Smooth muscle cell (in vitro differentiated cells): ENCODE data around the gene ARHGEF10L. TPM values are rescaled to one million over a fixed set of nuclear protein-coding genes. Genes with fewer than 3 reads are reported as not detected.

Experiments
- DNase-seq: peaks from one replicate; lab custom pipeline; 2025; ENCODE audit not compliant: unreplicated experiment; lab: John Stamatoyannopoulos, UW
- H2AFZ ChIP-seq: fragments of 200-600 bp; sonication (generic); 2 replicates; pipeline ENCODE4 v1.6.0; 2016; ENCODE audit warnings: antibody characterized with exemption, low read depth, mild to moderate bottlenecking
- H3F3A ChIP-seq: fragments of 200-600 bp; sonication (generic); 2 replicates; pipeline ENCODE4 v1.6.0; 2017; ENCODE audit warnings: antibody characterized with exemption, low read depth
- H3K27ac ChIP-seq: fragments of 200-600 bp; sonication (generic); 2 replicates; pipeline ENCODE4 v1.5.1; 2016; ENCODE audit warnings: low read depth, mild to moderate bottlenecking
- H3K27me3 ChIP-seq: fragments of 200-600 bp; sonication (generic); 2 replicates; pipeline ENCODE4 v1.6.1; 2016; ENCODE audit warnings: low read depth, mild to moderate bottlenecking
- H3K36me3 ChIP-seq: fragments of 200-600 bp; sonication (generic); 2 replicates; pipeline ENCODE4 v1.5.1; 2016; ENCODE audit warnings: low read depth
- H3K4me1 ChIP-seq: fragments of 200-600 bp; sonication (generic); 2 replicates; pipeline ENCODE4 v1.5.1; 2016; ENCODE audit warnings: low read depth
- H3K4me2 ChIP-seq: fragments of 200-600 bp; sonication (generic); 2 replicates; pipeline ENCODE4 v1.6.0; 2016; ENCODE audit warnings: mild to moderate bottlenecking
- H3K4me3 ChIP-seq: fragments of 200-600 bp; sonication (generic); 2 replicates; pipeline ENCODE4 v1.5.1; 2016; ENCODE audit warnings: mild to moderate bottlenecking
- H3K79me2 ChIP-seq: fragments of 200-600 bp; sonication (generic); 2 replicates; pipeline ENCODE4 v1.6.0; 2016; ENCODE audit warnings: low read depth, mild to moderate bottlenecking
- H3K9ac ChIP-seq: fragments of 200-600 bp; sonication (generic); 2 replicates; pipeline ENCODE4 v1.6.0; 2016; ENCODE audit warnings: low read depth
- H3K9me3 ChIP-seq: fragments of 200-600 bp; sonication (generic); replicated peaks from 2 replicates; pipeline ENCODE4 v1.5.1; 2016; ENCODE audit warnings: low read depth
- H4K20me1 ChIP-seq: fragments of 200-600 bp; sonication (generic); 2 replicates; pipeline ENCODE4 v1.6.0; 2016; ENCODE audit warnings: low read depth
- WGBS: methylation state at CpG from one replicate; pipeline ENCODE4 v1.1.7; 2016; ENCODE audit warnings: low lambda C conversion rate; 5-methylcytosine and 5-hydroxymethylcytosine counted together
- polyA plus RNA-seq: library from polyadenylated mRNA; unstranded; fragments of >200 nt; fragmentation: Nextera tagmentation; extraction: Ambion mirVana; gene quantifications from 2 replicates; pipeline ENCODE4 v1.2.1, GENCODE V29; 2016
- total RNA-seq: library from RNA; depleted of rRNA; stranded (reverse); fragments of >200 nt; gene quantifications from 2 replicates; pipeline ENCODE4 v1.2.3, GENCODE V29; 2014
- TF ChIP-seq, protein P1 (sequence below): fragments of 200-600 bp; sonication (generic); IDR thresholded peaks from 2 replicates; pipeline ENCODE4 v1.5.1; 2017; ENCODE audit warnings: borderline replicate concordance, mild to moderate bottlenecking, antibody characterized with exemption; ENCODE audit not compliant: insufficient read depth, poor library complexity, severe bottlenecking

ARHGEF10L gene
- total and polyA plus RNA-seq, 2 experiments from 2014 or later, result 6.6 to 13.7 TPM

DNA sequence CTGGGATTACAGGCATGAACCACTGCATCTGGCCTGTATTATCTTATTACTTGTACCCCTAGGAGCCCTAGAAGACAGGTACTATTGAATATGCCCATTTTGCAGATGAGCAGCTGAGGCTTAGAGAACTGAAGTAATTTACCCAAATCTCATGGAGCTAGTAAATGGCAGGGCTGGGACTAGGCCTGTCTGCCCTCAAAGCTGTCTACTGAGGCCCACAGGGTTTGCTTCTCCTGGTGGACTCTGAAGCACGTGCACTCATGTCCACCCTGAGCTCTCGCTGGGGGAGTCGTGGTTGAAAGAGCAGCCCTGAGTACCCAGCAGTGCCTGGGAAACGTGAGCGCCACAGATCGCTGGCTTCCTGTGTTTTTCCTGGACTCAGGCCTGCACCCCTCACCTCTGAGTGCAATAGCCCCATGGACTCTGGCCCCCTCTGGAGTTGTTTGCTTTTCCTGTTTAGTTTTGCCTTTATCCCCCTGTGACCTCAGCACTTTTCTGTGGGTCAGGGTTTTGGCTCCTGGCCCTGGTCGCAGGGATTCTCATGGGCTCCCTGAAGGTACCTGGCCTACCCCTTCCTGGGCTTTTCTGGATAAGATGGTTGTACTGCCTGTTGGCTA is 52.4 kb downstream of the ARHGEF10L start:
- 88% methylated on average over 7 of the region's 7 CpGs for WGBS
- Histone ChIP-seq H3K79me2 (no peaks in the 10 kb centered on the region), H3K27ac (no peak overlapping the region), H3K9me3 (no peaks in the 10 kb centered on the region), H2AFZ (no peak overlapping the region), H3F3A (peaks cover 10% of the 10 kb centered on the region), H3K4me1 (peaks cover 16% of the 10 kb centered on the region), H4K20me1 (peaks cover 56% of the 10 kb centered on the region), H3K36me3 (no peaks in the 10 kb centered on the region), H3K9ac (no peak overlapping the region), H3K4me3 (no peak overlapping the region), H3K27me3 (no peaks in the 10 kb centered on the region), H3K4me2 (no peak overlapping the region)
- TF ChIP-seq, protein P1, sequence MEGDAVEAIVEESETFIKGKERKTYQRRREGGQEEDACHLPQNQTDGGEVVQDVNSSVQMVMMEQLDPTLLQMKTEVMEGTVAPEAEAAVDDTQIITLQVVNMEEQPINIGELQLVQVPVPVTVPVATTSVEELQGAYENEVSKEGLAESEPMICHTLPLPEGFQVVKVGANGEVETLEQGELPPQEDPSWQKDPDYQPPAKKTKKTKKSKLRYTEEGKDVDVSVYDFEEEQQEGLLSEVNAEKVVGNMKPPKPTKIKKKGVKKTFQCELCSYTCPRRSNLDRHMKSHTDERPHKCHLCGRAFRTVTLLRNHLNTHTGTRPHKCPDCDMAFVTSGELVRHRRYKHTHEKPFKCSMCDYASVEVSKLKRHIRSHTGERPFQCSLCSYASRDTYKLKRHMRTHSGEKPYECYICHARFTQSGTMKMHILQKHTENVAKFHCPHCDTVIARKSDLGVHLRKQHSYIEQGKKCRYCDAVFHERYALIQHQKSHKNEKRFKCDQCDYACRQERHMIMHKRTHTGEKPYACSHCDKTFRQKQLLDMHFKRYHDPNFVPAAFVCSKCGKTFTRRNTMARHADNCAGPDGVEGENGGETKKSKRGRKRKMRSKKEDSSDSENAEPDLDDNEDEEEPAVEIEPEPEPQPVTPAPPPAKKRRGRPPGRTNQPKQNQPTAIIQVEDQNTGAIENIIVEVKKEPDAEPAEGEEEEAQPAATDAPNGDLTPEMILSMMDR, result no peak
- no peak for DNase-seq

DNA sequence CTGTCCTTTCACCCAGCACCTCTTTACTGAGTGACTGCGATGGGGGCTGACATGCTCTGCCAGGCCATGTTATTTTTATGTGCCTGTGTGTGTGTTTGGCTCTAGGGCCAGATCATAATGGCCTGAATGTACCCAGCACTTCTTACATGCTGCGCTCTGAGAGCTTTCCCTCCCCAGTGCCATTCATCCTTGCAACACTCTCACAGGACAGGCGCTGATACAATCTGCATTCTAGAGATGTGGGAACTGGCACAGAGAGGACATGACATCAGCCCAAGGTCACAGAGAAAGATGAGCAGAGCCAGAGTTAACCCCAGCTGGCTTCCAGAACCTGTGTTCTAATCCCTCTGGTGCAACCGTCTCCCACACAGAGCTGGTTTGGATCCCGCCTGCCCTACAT is 54.5 kb downstream of the ARHGEF10L start:
- no peaks in the 10 kb centered on the region for H3K36me3 ChIP-seq
- 61% methylated on average over 5 of the region's 5 CpGs for WGBS
- H3K27ac ChIP-seq, result no peak overlapping the region
- no peaks in the 10 kb centered on the region for H3K27me3 ChIP-seq
- no peak for DNase-seq
- H3K4me2 ChIP-seq, result no peak overlapping the region
- TF ChIP-seq, protein P1, result no peak
- H3K9me3 ChIP-seq, result no peaks in the 10 kb centered on the region
- no peak overlapping the region for H3K9ac ChIP-seq
- H3K79me2 ChIP-seq, result no peaks in the 10 kb centered on the region
- peaks cover 74% of the 10 kb centered on the region for H4K20me1 ChIP-seq
- peaks cover 5% of the 10 kb centered on the region for H3F3A ChIP-seq
- H3K4me3 ChIP-seq, result no peak overlapping the region
- H2AFZ ChIP-seq, result no peak overlapping the region
- no peaks in the 10 kb centered on the region for H3K4me1 ChIP-seq

DNA sequence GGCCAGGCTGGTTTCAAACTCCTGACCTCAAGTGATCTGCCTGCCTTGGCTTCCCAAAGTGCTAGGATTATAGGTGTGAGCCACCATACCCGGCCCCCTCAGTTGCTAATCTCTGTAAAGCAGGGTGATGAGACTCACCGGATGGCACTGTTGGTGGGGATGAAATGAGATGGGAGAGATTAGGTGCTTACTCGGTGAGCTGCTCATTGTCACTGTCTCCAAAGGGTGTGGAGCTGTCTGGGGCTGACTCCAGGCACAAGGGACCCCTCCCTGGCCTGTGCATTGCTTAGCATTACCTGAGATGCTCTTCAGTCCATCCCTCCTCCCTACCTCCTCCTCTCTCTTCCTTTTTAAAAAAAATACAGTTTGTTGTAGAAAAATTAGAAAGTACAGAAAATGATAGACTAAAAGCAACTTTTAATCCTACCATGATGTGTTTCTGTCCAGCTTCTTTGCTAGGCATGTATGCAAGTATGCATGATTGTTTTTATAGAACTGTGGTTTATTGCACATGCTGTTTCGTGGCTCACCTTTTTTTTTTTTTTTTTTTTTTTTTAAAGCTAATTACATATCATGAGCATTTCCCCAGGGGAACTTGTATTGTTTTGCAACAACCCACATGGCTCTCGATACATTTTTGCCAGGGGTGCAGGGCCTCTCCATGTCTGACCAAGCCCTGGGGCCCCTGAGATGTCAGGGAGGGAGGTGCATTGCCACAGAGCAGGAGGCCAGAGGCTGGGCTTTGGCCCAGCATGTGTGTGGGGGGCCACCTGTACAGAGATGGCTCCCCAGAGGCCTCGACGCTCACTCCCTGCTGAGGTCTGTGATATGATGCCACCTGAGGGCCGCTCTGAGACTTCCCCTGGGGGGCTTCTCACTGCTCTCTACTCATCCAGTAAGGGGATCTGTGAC is 55.4 kb downstream of the ARHGEF10L start:
- H2AFZ ChIP-seq, result no peak overlapping the region
- no peaks in the 10 kb centered on the region for H3K79me2 ChIP-seq
- peaks cover 79% of the 10 kb centered on the region for H4K20me1 ChIP-seq
- H3K36me3 ChIP-seq, result no peaks in the 10 kb centered on the region
- H3K27me3 ChIP-seq, result no peaks in the 10 kb centered on the region
- H3K9ac ChIP-seq, result no peak overlapping the region
- TF ChIP-seq, protein P1, result no peak
- H3K4me3 ChIP-seq, result no peak overlapping the region
- H3K9me3 ChIP-seq, result no peaks in the 10 kb centered on the region
- H3K4me2 ChIP-seq, result no peak overlapping the region
- no peaks in the 10 kb centered on the region for H3K4me1 ChIP-seq
- DNase-seq, result no peak
- H3F3A ChIP-seq, result no peaks in the 10 kb centered on the region
- no peak overlapping the region for H3K27ac ChIP-seq
- WGBS, result 56% methylated on average over 8 of the region's 8 CpGs
